K562 (cell line): ENCODE data around the gene HOTAIR. TPM values are rescaled to one million over a fixed set of nuclear protein-coding genes. Genes with fewer than 3 reads are reported as not detected.

Source experiments
- ARID4B ChIP-seq: sonication (generic); formaldehyde crosslinking; IDR thresholded peaks from 2 replicates; pipeline ENCODE4 v1.8.0; 2022; ENCODE audit warnings: mild to moderate bottlenecking, missing genetic modification reagents
- CHCHD3 ChIP-seq: fragments of 250-450 bp; sonication (Bioruptor Pico); IDR thresholded peaks from 2 replicates; pipeline ENCODE4 v2.1.2; 2022; ENCODE audit warnings: mild to moderate bottlenecking
- IRF1 ChIP-seq: sonication (generic); formaldehyde crosslinking; IDR thresholded peaks from 2 replicates; pipeline ENCODE4 v1.8.0; 2022; ENCODE audit warnings: missing genetic modification reagents, mild to moderate bottlenecking, borderline replicate concordance
- MNT ChIP-seq, 2 experiments: fragments of 450-650 bp; conservative IDR thresholded peaks; 2 replicates each; pipeline ENCODE4 v1.6.1; 2017; ENCODE audit warnings: mild to moderate bottlenecking in 2 of 2, moderate library complexity in 2 of 2
- PRDM10 ChIP-seq: fragments of 450-650 bp; IDR thresholded peaks from 2 replicates; pipeline ENCODE4 v1.6.1; 2018; ENCODE audit not compliant: partially characterized antibody
- PTRF ChIP-seq: fragments of 450-650 bp; IDR thresholded peaks from 2 replicates; pipeline ENCODE4 v1.6.1; 2016; ENCODE audit warnings: mild to moderate bottlenecking, missing genetic modification characterization, missing compliant biosample characterization
- RCOR1 ChIP-seq, 2 experiments: IDR thresholded peaks; 2 replicates each; pipeline ENCODE4 v1.6.1; 2012; ENCODE audit warnings: low read depth in 2 of 2, low read length in 2 of 2, borderline replicate concordance in 1 of 2, improper control_type of control experiment in 1 of 2
- RNF219 ChIP-seq: fragments of 250-450 bp; sonication (Bioruptor Pico); IDR thresholded peaks from 2 replicates; pipeline ENCODE4 v1.5.0; 2022; ENCODE audit warnings: mild to moderate bottlenecking
- ZBTB7A ChIP-seq: IDR thresholded peaks from 2 replicates; pipeline ENCODE4 v1.6.1; 2011; ENCODE audit warnings: low read depth, mild to moderate bottlenecking, low read length, moderate library complexity, borderline replicate concordance; ENCODE audit not compliant: control insufficient read depth
- ZNF232 ChIP-seq: sonication (generic); formaldehyde crosslinking; IDR thresholded peaks from 2 replicates; pipeline ENCODE4 v1.8.0; 2022; ENCODE audit warnings: mild to moderate bottlenecking, missing genetic modification reagents
- ZNF280A ChIP-seq: fragments of 450-650 bp; IDR thresholded peaks from 2 replicates; pipeline ENCODE4 v1.6.1; 2018; ENCODE audit warnings: mild to moderate bottlenecking, low read depth; ENCODE audit not compliant: partially characterized antibody
- polyA plus RNA-seq, 8 experiments: library from polyadenylated mRNA; depleted of rRNA in 4 of 8; stranded (reverse) in 5 of 8; unstranded in 3 of 8; fragments of >200 nt; fragmentation: Nextera tagmentation in 2 of 8; fragmentation: Illumina TruSeq in 1 of 8; extraction: Ambion mirVana in 2 of 8; extraction: Trizol in 1 of 8; gene quantifications; 2 replicates each; pipeline versions ENCODE4 v1.2.1 to v1.2.3, GENCODE V29; 2011 to 2014; ENCODE audit warnings: inconsistent platforms in 1 of 8, missing spikeins in 1 of 8
- total RNA-seq, 7 experiments: library from RNA; depleted of rRNA in 6 of 7; stranded (reverse); fragments of >200 nt in 6 of 7; fragmentation: Illumina TruSeq in 2 of 7; extraction: Trizol in 2 of 7; gene quantifications; 2 replicates each; pipeline versions ENCODE4 v1.2.1 to v1.2.3, GENCODE V29; 2011 to 2021; ENCODE audit warnings: low replicate concordance in 1 of 7

Gene HOTAIR
- total and polyA plus RNA-seq, 9 of the 15 experiments (the other 6 are each of a cell fraction or from before 2014, with no cell fraction given): 0.04 TPM; not detected in 8

- TF ChIP-seq PRDM10 (peak; percentile 96), ZNF232 (CRISPR knock-in tag) (no peak), RCOR1 (IDR thresholded peaks at IDR 0.05; ENCODE audit: borderline replicate concordance in 1 of 2, low read depth in 2 of 2, low read length in 2 of 2) (0 out of 4 replicates have a peak, but pooled peaks of 1 of the 2 experiments have one; percentile 7), IRF1 (CRISPR knock-in tag) (no peak), CHCHD3 (CRISPR knock-in tag) (peak; percentile 50; the same call in 1 of the 2 replicates), RNF219 (CRISPR knock-in tag) (no peak), PTRF (tag) (no peak), ARID4B (CRISPR knock-in tag) (no peak), ZBTB7A (peak; percentile 19; the same call in 1 of the 2 replicates), MNT (conservative IDR thresholded peaks at IDR 0.05) (peak; percentile 84 to 85), ZNF280A (no peak)
These were observed 24.9 kb upstream of the HOTAIR start (continued) for GRCh38 chr12:53999559-54000115.
